Spleen (tissue), 11 donors: ENCODE data around the gene TRIM7. TPM values are rescaled to one million over a fixed set of nuclear protein-coding genes. Genes with fewer than 3 reads are reported as not detected.

Source experiments
- DNase-seq: peaks from one replicate; pipeline ENCODE4 v3.0.0-alpha.2; 2020
- H3K27ac ChIP-seq, 8 donors: fragments of 200-600 bp; sonication (generic) in 7 of 8; 1 replicate in 4 of 8; 2 replicates in 4 of 8; pipeline versions ENCODE4 v1.5.0 to v1.8.0; 2016 to 2021; ENCODE audit warnings: inconsistent platforms in 4 of 8, mild to moderate bottlenecking in 4 of 8, moderate library complexity in 1 of 8
- H3K27me3 ChIP-seq, 7 donors: fragments of 200-600 bp; sonication (generic) in 6 of 7; replicated peaks in 1 of 7; 1 replicate in 4 of 7; 2 replicates in 3 of 7; pipeline versions ENCODE4 v1.5.0 to v1.8.0; 2016 to 2021; ENCODE audit warnings: inconsistent platforms in 3 of 7, mild to moderate bottlenecking in 1 of 7
- H3K36me3 ChIP-seq, 6 donors: fragments of 200-600 bp; sonication (generic) in 5 of 6; 1 replicate in 4 of 6; 2 replicates in 2 of 6; pipeline versions ENCODE4 v1.5.0 to v1.8.0; 2016 to 2021; ENCODE audit warnings: inconsistent platforms in 2 of 6
- H3K4me1 ChIP-seq, 6 donors: fragments of 200-600 bp; sonication (generic) in 5 of 6; 1 replicate in 3 of 6; 2 replicates in 3 of 6; pipeline versions ENCODE4 v1.5.0 to v1.8.0; 2016 to 2021; ENCODE audit warnings: inconsistent platforms in 3 of 6
- H3K4me3 ChIP-seq, 8 donors: fragments of 200-600 bp; sonication (generic) in 7 of 8; 1 replicate in 4 of 8; 2 replicates in 4 of 8; pipeline versions ENCODE4 v1.5.0 to v1.8.0; 2016 to 2021; ENCODE audit warnings: inconsistent platforms in 4 of 8, mild to moderate bottlenecking in 4 of 8, moderate library complexity in 2 of 8
- H3K9me3 ChIP-seq, 8 donors: fragments of 200-600 bp; sonication (generic) in 7 of 8; 1 replicate in 4 of 8; 2 replicates in 4 of 8; pipeline versions ENCODE4 v1.5.0 to v1.8.0; 2016 to 2021; ENCODE audit warnings: inconsistent platforms in 4 of 8
- CTCF ChIP-seq, 11 experiments: fragments of 200-600 bp in 7 of 11; fragments of 450-650 bp in 4 of 11; sonication (generic) in 4 of 11; IDR thresholded peaks in 8 of 11; conservative IDR thresholded peaks in 3 of 11; 1 replicate in 7 of 11; 2 replicates in 4 of 11; pipeline versions ENCODE4 v1.4.0 to v1.8.0; 2016 to 2021; ENCODE audit warnings: antibody characterized with exemption in 11 of 11, inconsistent platforms in 4 of 11, mild to moderate bottlenecking in 1 of 11
- POLR2A ChIP-seq, 3 donors: fragments of 450-650 bp; IDR thresholded peaks; one replicate each; pipeline ENCODE4 v1.5.1; 2017; ENCODE audit warnings: antibody characterized with exemption in 3 of 3, mild to moderate bottlenecking in 1 of 3
- POLR2AphosphoS5 ChIP-seq, 3 donors: sonication (generic); formaldehyde crosslinking; IDR thresholded peaks; one replicate each; pipeline ENCODE4 v1.5.1; 2017; ENCODE audit warnings: antibody characterized with exemption in 3 of 3
- WGBS, 5 donors: extraction: QIAGEN DNeasy Blood & Tissue Kit in 3 of 5; methylation state at CpG; one replicate each; pipeline versions ENCODE4 v1.1.5 to v1.1.7; 2013 to 2018; 5-methylcytosine and 5-hydroxymethylcytosine counted together
- intact Hi-C: fragments of 100-400 bp; cut with DNase I; formaldehyde crosslinking; loops from one replicate; pipeline ENCODE4 v1.15.0; 2023; ENCODE audit warnings: low total_unique reads
- polyA plus RNA-seq, 3 donors: library from polyadenylated mRNA; stranded (reverse); fragments of 200-250 nt; gene quantifications; one replicate each; pipeline ENCODE4 v1.2.1, GENCODE V29; 2013
- total RNA-seq, 7 donors: library from RNA; depleted of rRNA in 3 of 7; stranded (reverse); fragments of >200 nt in 3 of 7; fragmentation: NEBNext Ultra II Directional in 4 of 7; extraction: Animal tissue kit (Norgen Biotek cat#: 25700) in 4 of 7; gene quantifications; one replicate each; pipeline versions ENCODE4 v1.1.0 to v1.2.1, GENCODE V29; 2016 to 2021
- donor health status: healthy with polysubstance abuse.
- donor health status: DM: no; HTN: no; CAD: no; lungs with moderate emphysema.
- donor health status: DM: no; HTN: no; CAD: no.
- donor health status: Bipolar disorder and iron deficiency.
- donor health status: healthy.
- donor health status: DM: no; HTN: no; CAD: no.
- donor health status: DM: yes; HTN: yes; CAD: no.

Gene TRIM7
- total and polyA plus RNA-seq, 10 donors: 0.81 to 3.9 (median 1.3) TPM

GRCh38 chr5:181236954-181237641 is 32.1 kb upstream of the TRIM7 start:
- H3K27me3 ChIP-seq: no peaks in the 10 kb centered on the region
- peak overlapping the region in 1 of 8 donors; percentile 16 for H3K27ac ChIP-seq
- peaks cover 10 to 55% (median 24%) of the 10 kb centered on the region in 6 donors for H3K4me1 ChIP-seq
- H3K9me3 ChIP-seq: no peaks in the 10 kb centered on the region
- 86 to 96% (median 90%) methylated on average over 10 of the region's 10 CpGs for WGBS, 5 donors
- TF ChIP-seq POLR2A (IDR thresholded peaks at IDR 0.05): no peak
- no peak for TF ChIP-seq POLR2AphosphoS5 (IDR thresholded peaks at IDR 0.05)
- TF ChIP-seq CTCF (IDR thresholded peaks at IDR 0.05 in 8 of 11, conservative IDR thresholded peaks at IDR 0.05 in 3 of 11): no peak
- no peak overlapping the region for H3K4me3 ChIP-seq
- peaks cover 15 to 100% (median 98%) of the 10 kb centered on the region in 6 donors for H3K36me3 ChIP-seq
- DNase-seq: no peak
- intact Hi-C loops: no loop called here

DNA sequence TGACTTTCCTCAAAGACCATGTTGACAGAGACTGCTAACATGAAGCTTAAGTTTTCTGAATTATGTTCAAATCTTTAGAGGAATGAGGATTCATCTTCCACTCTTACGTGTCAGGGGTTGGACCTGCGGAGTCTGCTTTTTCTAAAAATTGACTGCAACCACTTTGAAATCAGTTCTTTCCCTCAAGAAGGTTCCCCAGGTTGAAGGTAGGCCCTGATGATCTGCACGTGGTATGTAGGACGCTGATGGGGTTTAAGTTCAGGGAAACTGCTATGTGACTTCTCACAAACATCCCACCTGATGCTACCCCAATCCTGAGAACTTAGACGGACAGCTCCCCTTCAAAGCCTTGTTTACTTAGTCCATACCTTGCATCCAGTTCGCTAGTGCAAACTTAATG is 31.5 kb upstream of the TRIM7 start:
- Histone ChIP-seq H3K36me3 (peaks cover 15 to 100% (median 97%) of the 10 kb centered on the region in 6 donors), H3K27me3 (no peaks in the 10 kb centered on the region)
- intact Hi-C loops: no loop called here

DNA sequence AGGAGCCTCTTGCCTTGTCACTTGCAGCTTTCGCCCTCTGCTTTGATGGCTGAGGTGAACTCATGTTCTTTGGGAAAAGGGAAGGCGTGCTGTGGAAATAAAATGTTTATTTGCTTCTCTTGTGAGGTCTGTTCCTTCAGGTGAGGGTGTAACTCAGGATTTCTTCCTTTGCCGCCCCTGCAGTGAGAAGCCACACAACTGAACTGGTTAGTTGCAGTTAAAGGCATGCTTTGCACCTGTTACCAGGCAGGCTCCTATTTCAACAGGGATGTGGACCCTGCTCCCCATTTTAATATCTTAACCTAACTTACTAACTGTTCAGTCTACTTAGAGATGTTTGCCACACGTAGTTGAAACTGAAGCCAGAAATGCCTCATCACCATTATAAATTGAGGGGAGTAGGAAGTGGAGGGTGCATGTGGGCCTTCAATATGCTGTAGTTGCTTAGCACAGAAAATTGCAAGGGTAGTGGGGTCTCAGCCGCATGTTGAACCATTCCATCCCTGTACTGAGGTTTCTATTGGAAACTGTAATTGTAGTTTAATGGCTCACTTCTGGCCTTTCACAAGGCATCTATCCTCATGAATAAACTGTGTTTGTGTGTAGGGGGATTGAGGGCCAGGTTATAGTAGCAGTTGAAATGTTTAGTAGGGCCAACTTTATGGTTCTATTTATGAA is 30.8 kb upstream of the TRIM7 start:
- peaks cover 0 to 42% (median 11%) of the 10 kb centered on the region in 6 donors for H3K4me1 ChIP-seq
- peaks cover 15 to 100% (median 97%) of the 10 kb centered on the region in 6 donors for H3K36me3 ChIP-seq
- DNase-seq: no peak
- no peak overlapping the region for H3K4me3 ChIP-seq
- H3K9me3 ChIP-seq: no peaks in the 10 kb centered on the region
- H3K27ac ChIP-seq: peak overlapping the region in 2 of 8 donors; percentile 4 to 27
- 73 to 82% (median 76%) methylated on average over 5 of the region's 5 CpGs for WGBS, 5 donors
- intact Hi-C loops: no loop called here
- TF ChIP-seq CTCF (IDR thresholded peaks at IDR 0.05 in 8 of 11, conservative IDR thresholded peaks at IDR 0.05 in 3 of 11): no peak
- no peak for TF ChIP-seq POLR2A (IDR thresholded peaks at IDR 0.05)
- TF ChIP-seq POLR2AphosphoS5 (IDR thresholded peaks at IDR 0.05): no peak
- no peaks in the 10 kb centered on the region for H3K27me3 ChIP-seq

More for the DNA sequence above, 31.5 kb upstream of the TRIM7 start:
- no peak for DNase-seq
- Histone ChIP-seq H3K4me3 (no peak overlapping the region), H3K9me3 (no peaks in the 10 kb centered on the region), H3K4me1 (peaks cover 4 to 49% (median 17%) of the 10 kb centered on the region in 6 donors), H3K27ac (no peak overlapping the region)
- no peak for TF ChIP-seq POLR2A (IDR thresholded peaks at IDR 0.05)
- no peak for TF ChIP-seq CTCF (IDR thresholded peaks at IDR 0.05 in 8 of 11, conservative IDR thresholded peaks at IDR 0.05 in 3 of 11)
- TF ChIP-seq POLR2AphosphoS5 (IDR thresholded peaks at IDR 0.05): no peak
- 85 to 97% (median 90%) methylated on average over 6 of the region's 6 CpGs for WGBS, 5 donors

- Histone ChIP-seq H3K4me3 (no peak overlapping the region), H3K27ac (peak overlapping the region in 3 of 8 donors; percentile 4 to 31 (median 27)), H3K9me3 (no peaks in the 10 kb centered on the region), H3K27me3 (no peaks in the 10 kb centered on the region), H3K36me3 (peaks cover 15 to 100% (median 96%) of the 10 kb centered on the region in 6 donors), H3K4me1 (peaks cover 0 to 37% (median 6%) of the 10 kb centered on the region in 6 donors)
- 80 to 88% (median 84%) methylated on average over 5 of the region's 5 CpGs for WGBS, 5 donors
- no peak for DNase-seq
- no peak for TF ChIP-seq CTCF (IDR thresholded peaks at IDR 0.05 in 8 of 11, conservative IDR thresholded peaks at IDR 0.05 in 3 of 11)
- TF ChIP-seq POLR2AphosphoS5 (IDR thresholded peaks at IDR 0.05): peak in 1 of 3 donors; percentile 48
- intact Hi-C loops: no loop called here
Measured at GRCh38 chr5:181235323-181235688, 30.3 kb upstream of the TRIM7 start.
